SK-N-SH (cell line): ENCODE measurements around the gene OR4C12. TPM values are rescaled to one million over a fixed set of nuclear protein-coding genes. Genes with fewer than 3 reads are reported as not detected.
A peak's percentile ranks its signal among the peaks of the same experiment; 100 is the strongest.

Source experiments
- CTCF ChIA-PET: fragments of 300-600, 350-600 bp; formaldehyde crosslinking; extraction: SDS; loops from one replicate; lab custom pipeline; 2021; lab: Yijun Ruan, JAX
- POLR2A ChIA-PET: fragments of 350-600 bp; sonication (Branson Sonifier 250); formaldehyde crosslinking; extraction: SDS; loops from one replicate; lab custom pipeline; 2020; ENCODE audit warnings: antibody characterized with exemption, inconsistent platforms; lab: Yijun Ruan, JAX
- DNase-seq: peaks from one replicate; pipeline ENCODE4 v3.0.0; 2012
- H2AFZ ChIP-seq: fragments of 200-600 bp; sonication (generic); 2 replicates; pipeline ENCODE4 v1.8.1; 2016; ENCODE audit warnings: antibody characterized with exemption, mild to moderate bottlenecking, low read depth
- H3F3A ChIP-seq: fragments of 200-600 bp; sonication (generic); replicated peaks from 2 replicates; pipeline ENCODE3; 2016; ENCODE audit warnings: antibody characterized with exemption, mild to moderate bottlenecking; ENCODE audit not compliant: insufficient read depth
- H3K27ac ChIP-seq, 2 experiments: fragments of 200-500 bp in 1 of 2; fragments of 200-600 bp in 1 of 2; sonication (Bioruptor generic) in 1 of 2; sonication (generic), shearing (Covaris generic) in 1 of 2; 2 replicates each; pipeline versions ENCODE4 v1.5.1 to v1.6.1; 2014 to 2016; ENCODE audit warnings: low read depth in 2 of 2, inconsistent platforms in 1 of 2, low read length in 1 of 2, mild to moderate bottlenecking in 1 of 2, mixed read lengths in 1 of 2
- H3K27me3 ChIP-seq: fragments of 200-600 bp; sonication (generic), shearing (Covaris generic); 2 replicates; pipeline ENCODE4 v1.6.1; 2016; ENCODE audit warnings: mixed run types; ENCODE audit not compliant: insufficient read depth
- H3K36me3 ChIP-seq, 2 experiments: fragments of 200-500 bp in 1 of 2; fragments of 200-600 bp in 1 of 2; sonication (Bioruptor generic) in 1 of 2; sonication (generic) in 1 of 2; replicated peaks in 1 of 2; 2 replicates each; pipeline versions ENCODE3 to v1.5.1; 2014 to 2016; ENCODE audit warnings: low read length in 1 of 2, mild to moderate bottlenecking in 1 of 2; ENCODE audit not compliant: insufficient read depth in 2 of 2, control insufficient read depth in 1 of 2
- H3K4me1 ChIP-seq, 2 experiments: fragments of 200-500 bp in 1 of 2; fragments of 200-600 bp in 1 of 2; sonication (Bioruptor generic) in 1 of 2; sonication (generic), shearing (Covaris generic) in 1 of 2; 2 replicates each; pipeline versions ENCODE4 v1.5.1 to v1.6.1; 2014 to 2016; ENCODE audit warnings: low read depth in 1 of 2, low read length in 1 of 2, mixed run types in 1 of 2; ENCODE audit not compliant: insufficient read depth in 2 of 2, control insufficient read depth in 1 of 2
- H3K4me2 ChIP-seq: fragments of 200-600 bp; sonication (generic), shearing (Covaris generic); 2 replicates; pipeline ENCODE4 v1.6.1; 2017; ENCODE audit warnings: mixed run types
- H3K4me3 ChIP-seq, 2 experiments: fragments of 200-500 bp in 1 of 2; fragments of 200-600 bp in 1 of 2; sonication (Bioruptor generic) in 1 of 2; sonication (generic), shearing (Covaris generic) in 1 of 2; 2 replicates each; pipeline versions ENCODE4 v1.5.1 to v1.8.1; 2014 to 2016; ENCODE audit warnings: low read depth in 2 of 2, inconsistent platforms in 1 of 2, low read length in 1 of 2, mild to moderate bottlenecking in 1 of 2, mixed read lengths in 1 of 2, moderate library complexity in 1 of 2
- H3K79me2 ChIP-seq: fragments of 200-600 bp; sonication (generic); 2 replicates; pipeline ENCODE4 v1.8.1; 2017; ENCODE audit warnings: mild to moderate bottlenecking; ENCODE audit not compliant: insufficient read depth
- H3K9ac ChIP-seq: fragments of 200-600 bp; sonication (generic); 2 replicates; pipeline ENCODE4 v1.6.1; 2017; ENCODE audit warnings: mixed run types
- H3K9me2 ChIP-seq: fragments of 200-600 bp; sonication (generic); 2 replicates; pipeline ENCODE4 v1.6.1; 2017; ENCODE audit warnings: mixed run types
- H3K9me3 ChIP-seq: fragments of 200-600 bp; sonication (generic); 2 replicates; pipeline ENCODE4 v1.6.1; 2017; ENCODE audit warnings: mixed run types, mild to moderate bottlenecking, moderate library complexity
- H4K20me1 ChIP-seq: fragments of 200-600 bp; sonication (generic); 2 replicates; pipeline ENCODE4 v1.6.1; 2017; ENCODE audit warnings: mild to moderate bottlenecking, mixed run types; ENCODE audit not compliant: insufficient read depth
- CHD2 ChIP-seq: fragments of 150-350 bp; IDR thresholded peaks from 2 replicates; pipeline ENCODE4 v1.6.1; 2018; ENCODE audit warnings: low read length; ENCODE audit not compliant: partially characterized antibody
- CTCF ChIP-seq: fragments of 200-600 bp; sonication (generic); IDR thresholded peaks from 2 replicates; pipeline ENCODE4 v1.6.1; 2017; ENCODE audit warnings: antibody characterized with exemption, mild to moderate bottlenecking, moderate library complexity
- ELF1 ChIP-seq: IDR thresholded peaks from 2 replicates; pipeline ENCODE4 v1.4.0; 2012
- EZH2phosphoT487 ChIP-seq: fragments of 200-600 bp; sonication (generic); IDR thresholded peaks from 2 replicates; pipeline ENCODE4 v1.6.1; 2017; ENCODE audit warnings: low read depth, mixed run types, mild to moderate bottlenecking, antibody characterized with exemption, moderate library complexity, borderline replicate concordance
- FOSL2 ChIP-seq: IDR thresholded peaks from 2 replicates; pipeline ENCODE4 v1.4.0; 2012; ENCODE audit warnings: low read depth, mild to moderate bottlenecking, moderate library complexity, borderline replicate concordance
- FOXJ3 ChIP-seq: sonication (generic); formaldehyde crosslinking; IDR thresholded peaks from 2 replicates; pipeline ENCODE4 v1.5.1; 2020; ENCODE audit warnings: mild to moderate bottlenecking, missing genetic modification reagents
- FOXM1 ChIP-seq: IDR thresholded peaks from 2 replicates; pipeline ENCODE4 v1.4.0; 2012; ENCODE audit warnings: low read depth, mild to moderate bottlenecking
- GABPA ChIP-seq: IDR thresholded peaks from 2 replicates; pipeline ENCODE4 v1.4.0; 2012; ENCODE audit warnings: low read depth, mild to moderate bottlenecking
- JUND ChIP-seq: IDR thresholded peaks from 2 replicates; pipeline ENCODE4 v1.4.0; 2012
- MAX ChIP-seq: IDR thresholded peaks from 2 replicates; pipeline ENCODE4 v1.4.0; 2012; ENCODE audit warnings: low read depth
- MEF2A ChIP-seq: IDR thresholded peaks from 2 replicates; pipeline ENCODE4 v1.4.0; 2012; ENCODE audit warnings: low read depth, borderline replicate concordance
- NFIC ChIP-seq: IDR thresholded peaks from 2 replicates; pipeline ENCODE4 v1.4.0; 2012; ENCODE audit warnings: borderline replicate concordance
- NRF1 ChIP-seq: IDR thresholded peaks from 2 replicates; pipeline ENCODE4 v1.6.1; 2012; ENCODE audit warnings: low read depth, mild to moderate bottlenecking, low read length
- POLR2AphosphoS5 ChIP-seq: IDR thresholded peaks from 2 replicates; pipeline ENCODE4 v1.6.1; 2012; ENCODE audit warnings: low read depth, low read length
- RAD21 ChIP-seq: IDR thresholded peaks from 2 replicates; pipeline ENCODE4 v1.6.1; 2012; ENCODE audit warnings: mild to moderate bottlenecking, low read length
- SIN3A ChIP-seq: IDR thresholded peaks from 2 replicates; pipeline ENCODE4 v1.6.1; 2012; ENCODE audit warnings: low read depth, mild to moderate bottlenecking, low read length, moderate library complexity, borderline replicate concordance
- SMC3 ChIP-seq: IDR thresholded peaks from 2 replicates; pipeline ENCODE4 v1.6.1; 2012; ENCODE audit warnings: low read depth, low read length, improper control_type of control experiment
- TAF1 ChIP-seq: IDR thresholded peaks from 2 replicates; pipeline ENCODE4 v1.6.1; 2012; ENCODE audit warnings: low read depth, mild to moderate bottlenecking, low read length, moderate library complexity, borderline replicate concordance
- TCF12 ChIP-seq: IDR thresholded peaks from 2 replicates; pipeline ENCODE4 v1.4.0; 2012
- TEAD4 ChIP-seq: IDR thresholded peaks from 2 replicates; pipeline ENCODE4 v1.4.0; 2012; ENCODE audit warnings: mild to moderate bottlenecking, borderline replicate concordance; ENCODE audit not compliant: insufficient read depth
- USF1 ChIP-seq: IDR thresholded peaks from 2 replicates; pipeline ENCODE4 v1.4.0; 2012; ENCODE audit warnings: low read depth, borderline replicate concordance
- USF2 ChIP-seq: fragments of 150-350 bp; IDR thresholded peaks from 2 replicates; pipeline ENCODE4 v1.6.1; 2017; ENCODE audit warnings: antibody characterized with exemption, low read length, low read depth, borderline replicate concordance
- ZBTB33 ChIP-seq: IDR thresholded peaks from 2 replicates; pipeline ENCODE4 v1.4.0; 2012; ENCODE audit warnings: low read depth, borderline replicate concordance
- WGBS: methylation state at CpG from one replicate; pipeline ENCODE4 v1.1.6; 2017; ENCODE audit warnings: low lambda C conversion rate; 5-methylcytosine and 5-hydroxymethylcytosine counted together
- polyA plus RNA-seq, 3 experiments: library from polyadenylated mRNA; depleted of rRNA; stranded (reverse); fragments of >200 nt; gene quantifications; 2 replicates each; pipeline ENCODE4 v1.2.3, GENCODE V29; 2012
- TF ChIP-seq, protein P1 (sequence below): IDR thresholded peaks from 2 replicates; pipeline ENCODE4 v1.6.1; 2012; ENCODE audit warnings: mild to moderate bottlenecking, low read depth, low read length, moderate library complexity
- TF ChIP-seq, protein P2 (sequence below): IDR thresholded peaks from 2 replicates; pipeline ENCODE4; 2012

OR4C12 gene
- polyA plus RNA-seq, 1 of the 3 experiments (the other 2 are of a cell fraction): not detected

DNA sequence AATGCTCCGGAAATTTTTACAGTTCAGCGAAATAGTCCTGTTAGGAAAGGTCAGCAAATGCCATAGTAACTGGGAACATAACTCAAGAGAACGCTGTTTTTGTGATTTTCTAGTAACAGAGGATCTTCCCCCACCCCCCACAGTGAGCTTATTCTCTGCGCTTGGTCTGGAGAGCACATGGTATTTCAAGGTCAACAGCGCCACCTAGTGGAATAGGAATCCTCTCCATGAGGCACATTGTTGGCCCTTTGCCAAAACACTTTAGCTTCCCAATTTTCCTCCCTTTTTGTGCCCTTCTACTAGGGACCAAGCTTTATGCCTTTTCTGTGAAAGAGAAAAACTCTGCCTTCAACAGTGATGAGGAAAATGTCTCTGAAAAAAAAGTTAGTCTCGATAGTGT, 13.2 kb upstream of the OR4C12 start:
- Histone ChIP-seq H3K9me2 (no peaks in the 10 kb centered on the region), H2AFZ (no peak overlapping the region), H3K79me2 (no peaks in the 10 kb centered on the region), H3K4me3 (no peak overlapping the region), H3K4me1 (no peaks in the 10 kb centered on the region), H3K9me3 (0 out of 2 replicates have a peak, but pooled peaks cover 3% of the 10 kb centered on the region), H3K27me3 (no peaks in the 10 kb centered on the region), H3F3A (no peaks in the 10 kb centered on the region), H3K36me3 (no peaks in the 10 kb centered on the region), H3K9ac (no peak overlapping the region), H4K20me1 (no peaks in the 10 kb centered on the region), H3K4me2 (no peak overlapping the region), H3K27ac (no peak overlapping the region)
- ChIA-PET CTCF (interaction anchor here (0.5 to 2.1 kb wide), 15 partner anchors 9 to 1826 kb away, joined by 3 to 17 read pairs (median 4); partner anchors contain the start of genes OR4C12 and OR4S1), POLR2A (no interaction called here)
- peak; percentile 18 for DNase-seq
- 5% methylated on average over 6 of the region's 6 CpGs for WGBS
- peak; percentile 72 for TF ChIP-seq MAX
- TF ChIP-seq POLR2AphosphoS5: no peak
- no peak for TF ChIP-seq ELF1
- TF ChIP-seq SIN3A: no peak
- TF ChIP-seq SMC3: peak; percentile 49
- no peak for TF ChIP-seq MEF2A
- no peak for TF ChIP-seq USF2
- TF ChIP-seq FOXM1: no peak
- no peak for TF ChIP-seq ZBTB33
- no peak for TF ChIP-seq USF1
- TF ChIP-seq JUND: no peak
- no peak for TF ChIP-seq FOXJ3 (CRISPR knock-in tag)
- 0 out of 2 replicates have a peak, but pooled peaks have one; percentile 6 for TF ChIP-seq TCF12
- TF ChIP-seq GABPA: no peak
- no peak for TF ChIP-seq TAF1
- TF ChIP-seq CTCF: peak; percentile 70
- TF ChIP-seq NRF1: no peak
- peak; percentile 74 for TF ChIP-seq RAD21
- TF ChIP-seq TEAD4: no peak
- TF ChIP-seq NFIC: peak; percentile 88
- TF ChIP-seq FOSL2: no peak
- peak; percentile 36 for TF ChIP-seq CHD2
- TF ChIP-seq EZH2phosphoT487: no peak
- TF ChIP-seq, protein P1, sequence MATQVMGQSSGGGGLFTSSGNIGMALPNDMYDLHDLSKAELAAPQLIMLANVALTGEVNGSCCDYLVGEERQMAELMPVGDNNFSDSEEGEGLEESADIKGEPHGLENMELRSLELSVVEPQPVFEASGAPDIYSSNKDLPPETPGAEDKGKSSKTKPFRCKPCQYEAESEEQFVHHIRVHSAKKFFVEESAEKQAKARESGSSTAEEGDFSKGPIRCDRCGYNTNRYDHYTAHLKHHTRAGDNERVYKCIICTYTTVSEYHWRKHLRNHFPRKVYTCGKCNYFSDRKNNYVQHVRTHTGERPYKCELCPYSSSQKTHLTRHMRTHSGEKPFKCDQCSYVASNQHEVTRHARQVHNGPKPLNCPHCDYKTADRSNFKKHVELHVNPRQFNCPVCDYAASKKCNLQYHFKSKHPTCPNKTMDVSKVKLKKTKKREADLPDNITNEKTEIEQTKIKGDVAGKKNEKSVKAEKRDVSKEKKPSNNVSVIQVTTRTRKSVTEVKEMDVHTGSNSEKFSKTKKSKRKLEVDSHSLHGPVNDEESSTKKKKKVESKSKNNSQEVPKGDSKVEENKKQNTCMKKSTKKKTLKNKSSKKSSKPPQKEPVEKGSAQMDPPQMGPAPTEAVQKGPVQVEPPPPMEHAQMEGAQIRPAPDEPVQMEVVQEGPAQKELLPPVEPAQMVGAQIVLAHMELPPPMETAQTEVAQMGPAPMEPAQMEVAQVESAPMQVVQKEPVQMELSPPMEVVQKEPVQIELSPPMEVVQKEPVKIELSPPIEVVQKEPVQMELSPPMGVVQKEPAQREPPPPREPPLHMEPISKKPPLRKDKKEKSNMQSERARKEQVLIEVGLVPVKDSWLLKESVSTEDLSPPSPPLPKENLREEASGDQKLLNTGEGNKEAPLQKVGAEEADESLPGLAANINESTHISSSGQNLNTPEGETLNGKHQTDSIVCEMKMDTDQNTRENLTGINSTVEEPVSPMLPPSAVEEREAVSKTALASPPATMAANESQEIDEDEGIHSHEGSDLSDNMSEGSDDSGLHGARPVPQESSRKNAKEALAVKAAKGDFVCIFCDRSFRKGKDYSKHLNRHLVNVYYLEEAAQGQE: no peak
- TF ChIP-seq, protein P2, sequence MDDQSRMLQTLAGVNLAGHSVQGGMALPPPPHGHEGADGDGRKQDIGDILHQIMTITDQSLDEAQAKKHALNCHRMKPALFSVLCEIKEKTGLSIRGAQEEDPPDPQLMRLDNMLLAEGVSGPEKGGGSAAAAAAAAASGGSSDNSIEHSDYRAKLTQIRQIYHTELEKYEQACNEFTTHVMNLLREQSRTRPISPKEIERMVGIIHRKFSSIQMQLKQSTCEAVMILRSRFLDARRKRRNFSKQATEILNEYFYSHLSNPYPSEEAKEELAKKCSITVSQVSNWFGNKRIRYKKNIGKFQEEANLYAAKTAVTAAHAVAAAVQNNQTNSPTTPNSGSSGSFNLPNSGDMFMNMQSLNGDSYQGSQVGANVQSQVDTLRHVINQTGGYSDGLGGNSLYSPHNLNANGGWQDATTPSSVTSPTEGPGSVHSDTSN: no peak
